ENCODE results near the gene SH3BGRL3.

GRCh38 chr1:26279456-26280332 lies at the start of gene SH3BGRL3:
- TF ChIP-seq CTCF (IDR thresholded peaks at IDR 0.05) (peak; percentile 12 to 48 (median 38)), POLR2A (IDR thresholded peaks at IDR 0.05) (peak; percentile 98 to 99 (median 98))

Data from body of pancreas (tissue), 4 donors.